Measurements from ENCODE around the gene STK39.

The STK39 gene

DNA sequence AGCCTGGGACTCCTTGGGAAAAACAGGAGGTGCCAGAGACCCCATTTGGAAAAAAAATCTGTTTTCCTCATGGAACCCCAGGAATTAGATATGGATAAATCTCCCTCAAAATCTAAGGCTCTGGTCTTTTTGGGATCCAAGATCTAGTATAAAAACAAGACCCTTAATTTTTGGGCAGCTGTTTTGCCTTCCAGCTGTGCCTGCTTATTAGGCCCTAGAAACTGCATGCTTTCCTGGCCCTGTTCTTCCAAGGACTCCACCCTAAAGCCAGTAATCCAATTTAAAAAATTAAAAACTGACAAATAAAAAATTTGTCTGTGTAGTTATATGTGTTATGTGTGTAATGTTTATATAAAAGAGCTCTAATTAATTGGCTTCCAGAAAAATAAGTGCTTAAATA, 274.6 kb downstream of the STK39 start:
- no peak for DNase-seq

GRCh38 chr2:167972020-167972419, 275.4 kb downstream of the STK39 start:
- no peak for DNase-seq

GRCh38 chr2:167966937-167967913, 280.2 kb downstream of the STK39 start:
- no peak for DNase-seq

- no peak for DNase-seq
Observed at GRCh38 chr2:167965907-167966761, 281.3 kb downstream of the STK39 start.

- DNase-seq = no peak
Observed at GRCh38 chr2:167964650-167965413, 282.6 kb downstream of the STK39 start.

GRCh38 chr2:167963899-167964649, 283.3 kb downstream of the STK39 start:
- DNase-seq = no peak

GRCh38 chr2:167962436-167963226, 284.8 kb downstream of the STK39 start:
- no peak for DNase-seq

GRCh38 chr2:167961536-167962048, 285.8 kb downstream of the STK39 start:
- no peak for DNase-seq

DNA sequence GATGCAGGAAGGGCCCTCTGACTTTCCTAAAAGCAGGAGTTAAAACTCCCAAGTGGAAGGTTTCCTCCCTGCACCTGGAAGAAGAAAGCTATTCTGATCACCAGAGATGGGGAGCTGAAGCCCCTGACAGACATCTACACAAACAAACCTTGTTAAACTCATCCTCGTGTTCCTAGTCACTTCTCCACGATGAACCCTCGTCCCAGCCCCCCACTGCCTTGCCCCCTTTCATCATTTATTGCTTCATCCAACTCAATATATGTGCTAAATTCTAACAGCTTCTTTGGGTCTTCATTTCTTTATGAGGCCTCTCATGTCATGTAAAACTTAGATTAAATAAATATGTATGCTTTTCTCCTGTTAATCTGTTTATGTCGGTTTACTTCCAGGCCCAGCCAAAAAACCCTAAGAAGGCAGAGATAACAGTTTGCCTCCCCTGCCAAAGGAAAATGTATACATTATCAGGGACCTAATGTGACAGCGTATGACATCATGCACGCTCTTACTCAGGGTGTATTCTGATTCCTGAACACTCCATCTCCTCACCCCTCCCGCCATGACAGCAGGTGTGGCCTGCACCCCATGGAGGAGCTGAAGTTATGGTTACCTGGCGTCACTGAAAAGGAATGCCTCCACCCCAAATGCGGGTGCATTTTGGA, 287.2 kb downstream of the STK39 start:
- DNase-seq = no peak

GRCh38 chr2:167957662-167958061, 289.7 kb downstream of the STK39 start:
- no peak for DNase-seq

GRCh38 chr2:167955264-167955906, 292.0 kb downstream of the STK39 start:
- DNase-seq = no peak

- no peak for DNase-seq
Observed at GRCh38 chr2:167954495-167954894, 292.9 kb downstream of the STK39 start.

DNA sequence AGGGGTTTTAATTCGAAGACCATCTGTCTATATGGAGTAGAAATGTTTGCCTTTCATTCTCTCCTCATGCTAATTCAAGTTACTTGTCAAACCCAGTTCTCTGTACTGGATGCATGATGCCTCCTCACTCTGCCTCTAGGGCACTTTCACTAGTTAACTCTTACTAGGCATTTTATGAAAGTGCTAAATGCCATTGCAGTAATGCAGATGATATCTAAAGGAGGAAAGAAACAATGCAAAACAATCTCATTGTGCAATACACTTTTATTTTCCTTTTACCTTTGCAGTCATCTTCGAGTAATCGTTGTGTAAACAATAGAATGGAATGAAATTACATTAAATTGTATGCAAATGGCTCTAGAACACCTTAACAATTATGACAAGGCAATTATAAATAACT, 293.6 kb downstream of the STK39 start:
- no peak for DNase-seq

GRCh38 chr2:167950571-167950970, 296.8 kb downstream of the STK39 start:
- no peak for DNase-seq

GRCh38 chr2:167946441-167946841, 301.0 kb downstream of the STK39 start:
- no peak for DNase-seq

DNA sequence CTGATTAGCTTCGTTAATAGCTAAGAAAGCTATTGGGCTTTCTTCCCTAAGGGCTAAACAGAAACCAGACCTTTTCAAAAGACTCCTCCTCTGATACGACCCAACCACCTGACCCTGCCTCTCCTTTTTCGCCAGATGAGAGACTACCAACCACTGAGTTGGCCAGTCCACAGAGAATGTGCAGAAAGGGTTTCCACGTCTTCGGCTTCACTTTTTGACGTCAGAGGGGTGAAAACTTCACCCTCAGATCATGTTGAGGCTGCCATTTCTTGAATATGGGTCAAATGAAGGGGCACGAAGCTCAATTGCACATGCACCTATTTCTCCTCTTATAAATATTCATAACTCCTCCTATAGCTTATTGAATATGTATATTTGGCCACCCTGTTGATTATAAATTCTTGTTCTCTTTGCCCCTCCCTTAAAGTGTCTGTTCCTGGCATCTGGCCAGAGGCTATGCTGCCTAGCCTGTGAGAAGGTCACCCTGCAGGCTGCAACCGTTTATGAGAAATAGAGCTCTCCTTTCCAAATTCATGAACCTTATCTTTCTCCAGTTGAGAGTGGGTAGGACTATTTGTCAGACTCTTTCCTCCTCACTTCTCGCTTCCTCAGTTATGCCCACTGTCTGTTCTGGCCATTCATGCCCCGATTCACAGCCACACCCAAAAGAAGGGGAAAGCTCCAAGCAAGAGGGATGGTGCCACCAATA, 301.6 kb downstream of the STK39 start:
- DNase-seq = no peak

GRCh38 chr2:167944825-167945659, 302.4 kb downstream of the STK39 start:
- no peak for DNase-seq

- DNase-seq = no peak
Observed at GRCh38 chr2:167943897-167944296, 303.5 kb downstream of the STK39 start.
